ENCODE measurements around the gene CD74. TPM values are rescaled to one million over a fixed set of nuclear protein-coding genes. Genes with fewer than 3 reads are reported as not detected.

The CD74 gene
- total RNA-seq, 1 donor from 2014 or later, result 89.1 TPM

GRCh38 chr5:150397782-150398721 is 14.7 kb downstream of the CD74 start:
- DNase-seq (ENCODE audit: low spot score) (no peak), ATAC-seq (no peak)

GRCh38 chr5:150397146-150397781 is 15.4 kb downstream of the CD74 start:
- ATAC-seq (no peak), DNase-seq (ENCODE audit: low spot score) (no peak)

DNA sequence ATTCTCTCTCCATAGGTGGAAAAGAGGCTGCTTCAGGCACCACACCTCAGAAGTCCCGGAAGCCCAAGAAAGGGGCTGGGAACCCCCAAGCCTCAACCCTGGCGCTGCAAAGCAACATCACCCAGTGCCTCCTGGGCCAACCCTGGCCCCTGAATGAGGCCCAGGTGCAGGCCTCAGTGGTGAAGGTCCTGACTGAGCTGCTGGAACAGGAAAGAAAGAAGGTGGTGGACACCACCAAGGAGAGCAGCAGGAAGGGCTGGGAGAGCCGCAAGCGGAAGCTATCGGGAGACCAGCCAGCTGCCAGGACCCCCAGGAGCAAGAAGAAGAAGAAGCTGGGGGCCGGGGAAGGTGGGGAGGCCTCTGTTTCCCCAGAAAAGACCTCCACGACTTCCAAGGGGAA is 16.4 kb downstream of the CD74 start:
- ATAC-seq (no peak), DNase-seq (ENCODE audit: low spot score) (no peak)

DNA sequence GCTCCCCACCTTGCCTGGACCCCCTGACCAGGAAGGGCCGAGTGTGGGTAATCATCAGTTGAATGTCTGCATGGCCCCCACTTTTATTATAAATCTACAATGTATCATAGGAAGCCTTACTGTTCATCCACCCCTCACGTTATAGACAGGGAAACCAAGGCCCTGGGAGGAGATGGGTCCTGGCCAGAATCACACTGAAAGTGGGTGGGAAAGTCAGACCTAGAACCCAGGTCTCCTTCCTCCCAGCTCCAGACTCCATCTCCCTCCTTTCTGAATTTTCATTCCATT is 17.1 kb downstream of the CD74 start:
- ATAC-seq (no peak), DNase-seq (ENCODE audit: low spot score) (no peak)

GRCh38 chr5:150394912-150395687 is 17.6 kb downstream of the CD74 start:
- ATAC-seq (no peak), DNase-seq (ENCODE audit: low spot score) (no peak)

DNA sequence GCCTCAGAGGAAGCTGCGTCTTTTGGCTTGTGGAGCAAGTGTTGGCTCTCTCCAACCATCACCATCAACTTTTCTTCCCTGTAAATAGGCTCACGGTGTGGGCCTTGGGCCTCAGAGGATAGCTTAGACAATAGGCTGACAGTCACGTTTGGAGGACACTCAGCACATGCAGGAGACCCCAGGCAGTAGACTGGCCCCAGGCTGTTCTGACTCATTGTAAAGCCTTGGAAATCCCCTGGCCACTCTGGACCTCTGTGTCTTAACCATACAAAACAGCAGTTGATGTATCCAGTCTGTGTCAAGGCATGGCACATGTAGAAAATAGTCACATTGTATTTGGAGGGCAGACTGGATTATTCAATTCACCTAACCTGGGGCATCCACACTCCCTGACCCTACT is 18.6 kb downstream of the CD74 start:
- ATAC-seq (no peak), DNase-seq (ENCODE audit: low spot score) (no peak)

GRCh38 chr5:150393096-150393645 is 19.5 kb downstream of the CD74 start:
- no peak for ATAC-seq
- no peak for DNase-seq (ENCODE audit: low spot score)

DNA sequence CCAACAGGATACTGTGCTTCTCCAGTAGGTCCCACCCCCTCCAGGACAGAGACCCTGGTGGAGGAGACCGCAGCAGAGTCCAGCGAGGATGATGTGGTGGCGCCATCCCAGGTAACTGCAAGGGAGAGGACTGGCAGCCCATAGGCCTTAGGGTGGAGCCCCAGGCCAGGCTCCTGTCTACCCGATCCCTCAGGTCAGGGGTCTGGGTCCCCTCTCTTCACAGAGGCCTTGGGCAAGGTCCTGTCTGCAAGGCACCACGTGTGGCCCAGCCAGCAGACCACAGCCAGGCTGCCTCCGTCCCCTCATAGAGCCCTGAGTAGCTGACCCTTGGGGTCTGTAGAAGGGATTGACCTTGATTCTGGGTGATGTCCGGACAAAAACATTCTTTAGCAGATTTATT is 20.0 kb downstream of the CD74 start:
- DNase-seq (ENCODE audit: low spot score) (no peak), ATAC-seq (no peak)

DNA sequence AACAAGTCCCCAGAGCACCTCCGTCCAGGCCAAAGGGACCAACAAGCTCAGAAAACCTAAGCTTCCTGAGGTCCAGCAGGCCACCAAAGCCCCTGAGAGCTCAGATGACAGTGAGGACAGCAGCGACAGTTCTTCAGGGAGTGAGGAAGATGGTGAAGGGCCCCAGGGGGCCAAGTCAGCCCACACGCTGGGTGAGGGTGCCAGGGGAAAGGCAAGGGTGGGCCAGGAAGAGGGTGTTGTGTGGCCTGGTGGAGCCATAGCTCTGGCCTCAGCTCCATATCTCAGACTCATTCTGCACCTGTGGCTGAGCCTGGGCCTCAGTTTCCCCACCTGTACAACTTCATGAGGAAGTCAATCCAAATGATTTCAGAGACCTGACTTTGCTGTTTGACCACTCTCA is 20.7 kb downstream of the CD74 start:
- no peak for ATAC-seq
- DNase-seq (ENCODE audit: low spot score), result no peak

- ATAC-seq (no peak), DNase-seq (ENCODE audit: low spot score) (no peak)
Observed at GRCh38 chr5:150391064-150391834, 21.5 kb downstream of the CD74 start.

GRCh38 chr5:150389531-150390266 is 23.0 kb downstream of the CD74 start:
- DNase-seq (ENCODE audit: low spot score) (no peak), ATAC-seq (no peak)

- DNase-seq (ENCODE audit: low spot score) (no peak), ATAC-seq (no peak)
Observed at GRCh38 chr5:150386024-150386855, 26.5 kb downstream of the CD74 start.

DNA sequence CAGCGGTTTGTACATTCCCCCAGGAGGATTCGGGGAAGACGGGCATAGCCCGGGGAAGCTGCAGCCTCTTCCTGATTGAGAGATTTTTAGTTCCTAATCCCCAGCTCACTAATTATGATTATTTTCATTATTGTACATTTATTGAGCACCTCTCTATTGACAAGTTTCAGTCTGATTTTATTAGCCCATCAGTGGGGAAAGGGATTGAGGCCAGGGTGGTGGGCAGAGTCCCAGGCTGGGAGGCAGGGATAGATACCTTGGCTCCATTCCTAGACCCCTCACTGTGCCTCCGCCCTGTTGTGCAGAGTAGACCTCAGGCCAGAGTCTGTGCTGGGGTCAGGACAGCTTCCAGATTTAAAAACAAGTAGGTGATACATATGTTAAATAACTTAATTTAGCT is 28.0 kb downstream of the CD74 start:
- no peak for ATAC-seq
- DNase-seq (ENCODE audit: low spot score), result no peak

DNA sequence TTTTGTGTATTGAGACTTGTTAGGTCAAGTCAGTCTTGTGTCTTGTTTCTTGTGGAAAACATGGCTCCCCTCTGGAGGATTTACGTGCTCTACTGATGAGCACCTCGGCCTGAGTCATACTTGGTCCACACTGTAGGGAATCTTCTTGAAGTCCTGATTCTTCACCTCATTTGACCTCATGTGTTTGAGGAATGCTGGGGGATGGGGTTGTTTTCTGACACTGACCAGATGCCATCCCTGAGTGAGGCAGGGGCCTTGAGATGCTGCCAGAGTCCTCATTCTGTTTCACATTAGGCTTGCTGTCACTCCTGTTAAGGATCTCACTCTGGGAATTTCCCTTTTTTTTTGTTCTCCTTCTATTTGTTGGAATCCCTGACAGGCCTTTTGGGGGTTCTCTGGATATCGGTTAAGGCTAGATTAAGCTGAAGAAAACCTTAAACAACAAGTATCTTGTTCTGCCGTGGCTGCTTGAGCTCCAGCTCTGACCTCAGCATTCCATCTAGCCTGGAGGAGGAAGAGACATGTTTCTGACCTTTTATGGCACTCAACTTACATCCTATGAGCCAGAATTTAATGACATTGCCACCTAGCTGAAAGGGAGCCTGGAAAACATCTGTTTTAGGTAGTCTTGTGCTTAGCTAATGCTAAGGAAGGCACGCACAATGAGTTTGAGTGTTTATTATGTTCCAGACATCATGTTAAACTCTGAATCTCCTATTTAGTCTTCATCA is 34.6 kb downstream of the CD74 start:
- no peak for DNase-seq (ENCODE audit: low spot score)
- no peak for ATAC-seq

- no peak for ATAC-seq
- no peak for DNase-seq (ENCODE audit: low spot score)
Observed at GRCh38 chr5:150376799-150377771, 35.6 kb downstream of the CD74 start.

DNA sequence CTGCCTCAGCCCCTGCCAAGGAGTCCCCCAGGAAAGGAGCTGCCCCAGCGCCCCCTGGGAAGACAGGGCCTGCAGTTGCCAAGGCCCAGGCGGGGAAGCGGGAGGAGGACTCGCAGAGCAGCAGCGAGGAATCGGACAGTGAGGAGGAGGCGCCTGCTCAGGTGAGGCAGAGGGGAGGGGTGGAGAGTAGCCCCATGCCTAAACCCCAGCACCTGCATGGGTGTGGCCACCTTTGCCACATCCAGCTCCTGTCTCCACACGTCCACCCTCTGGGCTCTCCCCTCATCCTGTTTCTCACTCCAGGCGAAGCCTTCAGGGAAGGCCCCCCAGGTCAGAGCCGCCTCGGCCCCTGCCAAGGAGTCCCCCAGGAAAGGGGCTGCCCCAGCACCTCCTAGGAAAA is 38.1 kb downstream of the CD74 start:
- no peak for DNase-seq (ENCODE audit: low spot score)
- ATAC-seq, result no peak

- ATAC-seq (peak; percentile 30), DNase-seq (ENCODE audit: low spot score) (no peak)
Observed at GRCh38 chr5:150372639-150373038, 40.1 kb downstream of the CD74 start.
